Bone marrow (tissue), 2 donors: Measurements from ENCODE around the gene BCS1L.
A peak's percentile ranks its signal among the peaks of the same experiment; 100 is the strongest.

Experiments
- DNase-seq, 2 donors: peaks; one replicate each; lab custom pipeline; 2025; lab: John Stamatoyannopoulos, UW

Gene BCS1L

GRCh38 chr2:218662377-218662776 lies 2.9 kb downstream of the BCS1L start:
- DNase-seq = no peak

GRCh38 chr2:218662827-218663226 lies 3.3 kb downstream of the BCS1L start:
- no peak for DNase-seq

DNA sequence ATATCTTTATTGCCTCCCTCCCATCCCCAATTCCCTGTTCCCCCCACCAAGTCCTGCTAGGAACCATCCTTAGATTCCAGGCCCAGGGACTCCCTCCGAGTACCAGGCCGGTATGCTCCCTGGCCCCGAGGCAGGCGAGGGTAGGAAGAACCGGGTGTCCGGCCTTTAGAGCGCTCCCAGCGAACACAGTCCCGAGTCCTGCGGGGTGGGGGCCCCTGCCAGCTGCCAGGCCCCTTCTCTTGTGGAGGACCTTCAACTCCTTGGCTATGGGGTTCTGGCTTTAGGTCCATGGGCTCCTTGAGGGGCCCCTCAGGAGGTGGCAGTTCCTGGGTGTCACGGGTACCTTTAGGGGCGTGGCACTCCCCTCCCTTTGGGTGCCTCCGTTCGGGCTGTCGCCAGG lies 4.4 kb downstream of the BCS1L start:
- no peak for DNase-seq

GRCh38 chr2:218664653-218665052 lies 5.2 kb downstream of the BCS1L start:
- no peak for DNase-seq

DNA sequence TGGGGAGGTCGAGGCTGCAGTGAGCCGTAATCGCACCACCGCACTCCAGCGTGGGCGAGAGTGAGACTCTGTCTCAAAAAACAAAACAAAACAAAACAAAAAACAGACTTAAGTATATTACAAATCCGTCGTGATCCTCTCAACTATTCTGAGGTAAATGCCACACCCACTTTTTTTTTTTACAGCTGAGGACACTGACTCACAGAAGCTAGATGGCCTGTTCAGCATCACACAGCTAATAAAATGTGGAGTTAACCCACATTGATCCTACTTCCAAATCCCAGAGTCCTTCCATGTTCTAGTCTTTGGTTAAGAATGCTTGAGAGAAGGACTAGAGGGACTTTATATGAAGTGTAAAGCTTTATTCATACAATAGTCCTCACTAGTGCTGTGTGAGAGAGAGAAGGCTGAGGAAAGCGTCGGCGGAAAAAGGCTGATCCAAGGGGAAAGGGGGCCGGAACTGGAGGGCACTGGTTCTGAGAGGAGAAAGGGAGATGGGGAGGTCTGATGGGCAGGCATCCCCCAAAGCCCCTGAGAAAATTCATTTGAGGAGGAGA lies 11.7 kb downstream of the BCS1L start:
- no peak for DNase-seq

DNA sequence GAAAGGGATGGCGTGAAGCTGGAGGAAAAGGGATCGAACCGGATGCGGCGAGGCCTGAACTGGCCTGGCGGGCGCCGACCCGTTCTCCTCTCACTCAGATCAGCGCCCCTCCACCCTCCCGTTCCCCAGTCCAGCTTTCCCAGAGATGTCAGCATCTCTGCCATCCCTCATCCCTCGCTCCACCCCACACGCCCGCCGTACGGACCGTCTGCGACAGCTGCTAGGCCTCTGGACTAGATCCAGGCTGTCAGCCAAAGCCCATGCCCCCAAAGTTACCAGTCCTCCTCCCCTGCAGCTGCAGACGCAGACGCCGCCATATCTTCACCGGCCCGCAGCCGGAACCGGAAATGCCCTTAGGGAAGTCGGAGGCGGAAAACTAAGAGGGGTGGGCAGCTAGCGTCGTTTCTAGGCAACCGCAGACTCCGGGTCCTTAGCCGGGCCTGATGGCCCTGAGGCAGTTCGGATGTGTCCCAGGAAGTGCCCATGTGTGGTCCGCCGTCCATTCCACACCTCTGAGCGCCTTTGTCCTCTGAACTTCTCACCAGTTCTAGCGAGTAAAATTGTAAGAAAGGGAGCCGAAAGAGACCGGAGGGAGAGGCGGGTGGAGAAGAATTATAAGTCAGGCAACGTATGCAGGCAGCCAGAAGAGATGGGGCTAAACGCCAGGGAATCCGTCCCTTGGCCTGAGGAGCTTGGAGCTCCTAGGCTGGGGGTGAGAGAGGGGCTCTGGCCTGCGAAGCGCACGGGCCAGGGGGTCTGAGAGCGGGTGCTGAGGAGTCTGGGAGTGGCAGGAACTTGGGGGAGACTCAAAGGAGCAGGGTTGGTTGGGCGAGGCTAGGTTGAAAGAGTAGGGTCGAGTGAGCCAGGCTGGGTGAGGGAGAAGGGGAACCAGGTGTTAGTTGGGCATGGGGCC lies 12.4 kb downstream of the BCS1L start, which contains the start of the genes RNF25 and STK36:
RNF25 (minus strand) TSS at position 349 of the 913 bp plus-strand sequence; CDS start at position 317, 32 bp downstream.
STK36 (plus strand) TSS at position 433 of the 913 bp plus-strand sequence. CDS start 744 bp downstream, outside the sequence.
- DNase-seq = peak; percentile 27 to 77

- DNase-seq = peak in 1 of 2 donors; percentile 20
These were observed 19.6 kb downstream of the BCS1L start for GRCh38 chr2:218679119-218679518.

- no peak for DNase-seq
These were observed 20.6 kb downstream of the BCS1L start for GRCh38 chr2:218680061-218680460.

DNA sequence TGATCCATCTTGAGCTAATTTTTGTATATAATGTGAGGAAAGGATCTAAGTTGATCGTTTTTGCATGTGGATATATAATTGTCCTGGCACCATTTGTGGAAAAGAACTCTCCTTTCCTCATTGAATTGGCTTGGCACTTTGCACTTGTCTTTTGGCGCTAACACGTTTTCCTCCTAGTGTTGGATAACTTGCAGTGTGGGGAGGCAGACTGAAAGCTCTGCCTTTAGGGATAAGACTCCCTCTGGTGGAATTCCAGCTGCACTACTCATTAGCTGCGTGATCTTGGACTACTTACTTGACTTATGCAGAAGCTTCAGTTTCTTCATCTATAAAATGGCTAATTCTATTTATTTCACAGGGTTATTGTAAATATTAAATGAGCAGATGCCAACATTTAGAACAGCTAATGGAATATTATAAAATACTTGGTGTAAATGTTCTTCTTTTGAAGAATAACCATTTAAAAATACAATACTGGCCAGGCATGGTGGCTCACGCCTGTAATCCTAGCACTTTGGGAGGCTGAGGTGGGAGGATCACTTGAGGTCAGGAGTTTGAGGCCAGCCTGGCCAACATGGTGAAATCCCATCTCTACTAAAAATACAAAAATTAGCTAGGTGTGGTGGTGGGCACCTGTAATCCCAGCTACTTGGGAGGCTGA lies 28.0 kb downstream of the BCS1L start:
- peak in 1 of 2 donors; percentile 59 for DNase-seq

GRCh38 chr2:218691234-218691633 lies 31.8 kb downstream of the BCS1L start:
- no peak for DNase-seq

- no peak for DNase-seq
These were observed 35.1 kb downstream of the BCS1L start for GRCh38 chr2:218694405-218695145.

- no peak for DNase-seq
These were observed 39.4 kb downstream of the BCS1L start for GRCh38 chr2:218698885-218699284.

DNA sequence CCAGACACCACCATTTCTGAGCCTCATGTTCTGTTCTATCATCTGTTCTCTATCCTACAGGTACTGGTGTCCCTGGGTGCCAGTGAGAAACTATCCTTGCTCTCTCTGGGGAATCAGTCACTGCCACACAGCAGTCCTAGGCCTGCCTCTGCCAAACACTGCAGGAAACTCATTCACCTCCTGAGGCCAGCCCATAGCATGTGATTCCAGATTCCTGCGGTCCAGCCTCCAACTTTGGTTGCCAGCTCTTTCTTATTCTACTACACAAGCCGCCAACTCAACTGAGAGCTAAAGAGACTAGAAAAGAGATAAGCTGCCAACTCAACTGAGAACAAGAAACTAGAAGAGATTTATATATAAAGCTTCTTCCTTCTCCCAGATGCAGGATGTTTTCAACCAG lies 42.3 kb downstream of the BCS1L start:
- DNase-seq = no peak

DNA sequence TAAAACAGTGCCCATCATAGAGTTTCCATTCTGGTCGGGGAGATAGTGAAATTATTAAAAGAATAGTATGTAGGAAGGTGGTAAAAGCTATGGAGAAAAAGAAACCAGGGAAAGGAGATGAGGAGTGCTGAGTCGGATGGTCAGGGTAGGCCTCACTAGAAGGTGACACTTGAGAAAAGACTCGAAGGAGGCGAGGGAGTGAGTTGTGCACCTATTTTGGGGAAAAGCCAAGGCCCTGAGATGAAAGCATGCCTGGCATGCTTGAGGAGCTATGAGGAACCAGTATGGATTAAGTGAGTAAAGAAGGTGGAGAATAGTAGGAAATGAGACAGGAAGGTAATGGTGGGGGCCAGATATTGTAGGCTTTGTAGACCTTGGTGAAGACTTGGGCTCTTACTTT lies 43.9 kb downstream of the BCS1L start:
- no peak for DNase-seq

DNA sequence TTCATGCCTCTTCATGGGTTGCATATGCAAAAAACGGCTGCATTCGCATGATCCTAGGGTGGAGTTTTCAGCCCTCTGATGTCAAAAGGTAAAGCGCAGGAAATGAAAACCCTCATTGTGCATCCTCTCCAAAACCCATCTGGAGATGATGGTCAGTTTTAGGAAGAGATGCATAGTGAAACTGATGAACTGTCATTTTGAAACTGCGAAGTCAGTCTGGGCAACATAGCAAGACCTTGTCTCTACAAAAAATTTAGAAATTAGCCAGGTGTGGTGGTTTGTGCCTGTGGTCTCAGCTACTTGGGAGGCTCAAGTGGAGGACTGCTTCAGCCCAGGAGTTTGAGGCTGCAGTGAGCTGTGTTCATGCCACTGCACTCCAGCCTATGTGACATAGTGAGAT lies 48.6 kb downstream of the BCS1L start:
- DNase-seq = no peak

GRCh38 chr2:218709908-218710307 lies 50.4 kb downstream of the BCS1L start:
- no peak for DNase-seq

- no peak for DNase-seq
These were observed 50.8 kb downstream of the BCS1L start for GRCh38 chr2:218710334-218710686.

GRCh38 chr2:218710687-218711549 lies 51.4 kb downstream of the BCS1L start, which contains the start of gene TTLL4:
TSS of gene TTLL4 (plus strand) at chr2:218710835. CDS start at chr2:218737677, 26,842 bp downstream.
- peak; percentile 90 for DNase-seq

GRCh38 chr2:218711550-218711929 lies 52.1 kb downstream of the BCS1L start:
- no peak for DNase-seq
